GM10266 (cell line): ENCODE data around the gene OR2T27.
A peak's percentile ranks its signal among the peaks of the same experiment; 100 is the strongest.
"Not testable (repeated sequence)": the region's sequence is repeated elsewhere in the genome, so short reads cannot be mapped to it uniquely, and the experiment has no call there.

Experiments used
- DNase-seq: peaks from one replicate; pipeline ENCODE4 v3.0.0; 2012; ENCODE audit errors: extremely low spot score
- TF ChIP-seq, protein P1 (sequence below): IDR thresholded peaks from 2 replicates; pipeline ENCODE4 v1.5.1; 2012; ENCODE audit warnings: mild to moderate bottlenecking, low read depth; ENCODE audit not compliant: control insufficient read depth, insufficient read depth; ENCODE audit errors: missing control alignments

OR2T27 gene

DNA sequence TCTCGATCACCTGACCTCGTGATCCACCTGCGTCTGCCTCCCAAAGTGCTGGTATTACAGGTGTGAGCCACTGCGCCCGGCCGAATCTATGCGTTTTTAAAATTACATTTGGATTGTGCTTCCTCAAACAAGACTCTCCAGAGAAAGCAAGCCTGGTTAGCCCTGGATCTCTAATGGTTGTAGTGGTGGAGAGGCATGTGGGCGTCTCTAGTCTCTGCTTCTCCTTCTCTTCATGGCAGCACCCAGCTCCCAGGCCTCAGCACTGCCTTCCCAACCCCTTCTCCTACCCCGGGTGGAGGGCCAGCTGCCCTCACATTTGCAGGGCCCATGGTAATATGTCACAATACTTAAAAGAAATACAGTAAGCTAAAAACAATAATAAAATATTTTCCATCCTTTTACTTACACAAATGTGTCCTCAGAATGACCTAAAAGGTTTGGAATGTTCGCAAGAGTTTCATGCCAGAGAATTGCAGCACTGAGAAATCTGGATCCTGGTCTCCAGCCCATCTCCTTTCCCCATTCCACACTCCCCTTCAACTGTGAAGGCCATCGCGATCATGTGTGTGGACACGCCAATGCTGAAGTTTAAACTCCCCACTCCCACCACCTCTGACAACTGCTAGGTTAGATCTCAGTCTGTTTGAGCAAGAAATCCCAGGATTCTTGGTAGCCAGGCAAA is 40.3 kb upstream of the OR2T27 start:
- DNase-seq = no peak
- TF ChIP-seq, protein P1, sequence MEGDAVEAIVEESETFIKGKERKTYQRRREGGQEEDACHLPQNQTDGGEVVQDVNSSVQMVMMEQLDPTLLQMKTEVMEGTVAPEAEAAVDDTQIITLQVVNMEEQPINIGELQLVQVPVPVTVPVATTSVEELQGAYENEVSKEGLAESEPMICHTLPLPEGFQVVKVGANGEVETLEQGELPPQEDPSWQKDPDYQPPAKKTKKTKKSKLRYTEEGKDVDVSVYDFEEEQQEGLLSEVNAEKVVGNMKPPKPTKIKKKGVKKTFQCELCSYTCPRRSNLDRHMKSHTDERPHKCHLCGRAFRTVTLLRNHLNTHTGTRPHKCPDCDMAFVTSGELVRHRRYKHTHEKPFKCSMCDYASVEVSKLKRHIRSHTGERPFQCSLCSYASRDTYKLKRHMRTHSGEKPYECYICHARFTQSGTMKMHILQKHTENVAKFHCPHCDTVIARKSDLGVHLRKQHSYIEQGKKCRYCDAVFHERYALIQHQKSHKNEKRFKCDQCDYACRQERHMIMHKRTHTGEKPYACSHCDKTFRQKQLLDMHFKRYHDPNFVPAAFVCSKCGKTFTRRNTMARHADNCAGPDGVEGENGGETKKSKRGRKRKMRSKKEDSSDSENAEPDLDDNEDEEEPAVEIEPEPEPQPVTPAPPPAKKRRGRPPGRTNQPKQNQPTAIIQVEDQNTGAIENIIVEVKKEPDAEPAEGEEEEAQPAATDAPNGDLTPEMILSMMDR = no peak

DNA sequence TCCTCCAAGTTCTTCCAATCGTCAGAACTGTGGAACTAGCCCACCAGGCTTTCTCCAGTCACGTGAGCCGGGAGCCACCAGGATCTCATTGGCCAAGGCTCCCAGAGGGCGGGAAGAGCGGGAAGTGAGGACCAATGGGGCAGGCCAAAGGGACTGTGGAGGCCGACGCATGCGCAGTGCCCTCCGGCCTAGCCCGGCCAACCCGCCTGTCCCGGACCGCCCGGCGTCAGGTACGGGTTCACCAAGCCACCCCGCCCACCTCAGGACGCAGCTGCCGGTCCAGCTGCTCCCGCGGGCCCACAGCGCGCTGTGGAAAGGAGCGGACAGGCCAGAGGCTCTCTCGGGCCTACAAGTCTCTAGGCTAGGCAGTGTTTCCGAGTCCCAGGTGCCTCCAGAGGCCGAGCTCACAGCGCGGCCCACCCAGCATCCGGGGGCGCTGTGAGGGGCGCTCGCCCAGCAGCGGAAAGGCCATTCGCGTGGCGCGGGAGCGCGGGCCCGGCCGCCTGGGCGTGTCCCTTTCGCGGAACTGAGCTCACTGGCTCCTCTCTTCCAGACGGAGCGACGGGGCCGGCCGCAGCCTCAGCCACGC is 36.3 kb upstream of the OR2T27 start:
- DNase-seq = no peak
- TF ChIP-seq, protein P1 = no peak

DNA sequence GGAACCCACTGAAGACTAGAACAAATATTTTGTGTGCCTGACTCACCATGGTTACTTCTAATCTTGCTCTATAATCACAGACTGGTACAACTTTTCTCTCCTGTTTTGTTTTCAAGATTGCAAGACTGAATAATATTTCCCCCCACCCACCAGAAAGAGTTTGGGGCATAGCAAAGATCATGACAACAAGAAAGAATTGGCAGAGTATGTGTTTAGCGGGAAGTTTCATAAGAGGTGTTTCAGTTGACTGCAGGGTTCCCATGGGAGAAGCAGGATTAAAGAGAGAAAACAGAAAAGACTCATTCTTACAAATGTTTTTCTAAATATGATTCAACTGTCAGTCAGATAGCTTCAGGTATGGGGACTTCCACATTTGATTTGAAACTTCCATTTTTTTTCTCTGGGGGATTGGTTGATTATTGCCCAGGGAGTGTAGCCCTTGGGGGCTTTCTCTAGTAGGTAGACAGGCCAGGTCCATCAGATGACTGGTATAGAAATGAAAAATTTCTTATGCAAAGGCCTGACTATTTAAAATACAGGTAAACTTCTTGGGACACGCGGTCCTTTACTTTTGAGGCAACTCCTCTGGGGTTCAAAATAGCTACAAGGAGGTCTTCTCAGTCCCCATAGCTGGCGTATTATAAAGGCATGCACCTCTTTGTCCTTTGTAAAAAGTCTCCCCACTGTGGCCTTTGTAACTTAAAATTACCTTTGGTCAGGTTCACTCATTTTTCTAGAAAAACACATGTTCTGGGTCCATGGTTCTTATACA is 33.4 kb upstream of the OR2T27 start:
- TF ChIP-seq, protein P1 = no peak
- DNase-seq = peak; percentile 66

DNA sequence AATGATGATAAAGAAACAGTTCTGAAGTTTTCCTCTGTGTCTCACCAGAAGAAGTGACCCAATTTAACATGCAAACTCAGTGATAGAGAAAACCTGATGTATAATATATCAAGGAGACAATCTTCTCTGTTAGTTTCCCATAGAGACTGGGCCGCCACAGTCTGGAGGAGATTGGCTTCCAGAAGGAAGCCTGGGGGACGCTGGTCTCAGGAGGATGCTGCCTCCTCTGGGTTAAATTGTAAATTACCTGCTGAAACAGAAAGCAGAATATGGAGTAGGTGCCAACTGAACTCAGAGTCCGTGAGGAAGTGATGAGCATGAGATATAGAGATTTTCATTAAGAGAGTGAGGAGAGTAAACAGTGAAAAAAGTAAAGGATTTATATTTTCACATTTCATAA is 31.5 kb upstream of the OR2T27 start:
- TF ChIP-seq, protein P1 = peak; percentile 59
- peak; percentile 72 for DNase-seq

DNA sequence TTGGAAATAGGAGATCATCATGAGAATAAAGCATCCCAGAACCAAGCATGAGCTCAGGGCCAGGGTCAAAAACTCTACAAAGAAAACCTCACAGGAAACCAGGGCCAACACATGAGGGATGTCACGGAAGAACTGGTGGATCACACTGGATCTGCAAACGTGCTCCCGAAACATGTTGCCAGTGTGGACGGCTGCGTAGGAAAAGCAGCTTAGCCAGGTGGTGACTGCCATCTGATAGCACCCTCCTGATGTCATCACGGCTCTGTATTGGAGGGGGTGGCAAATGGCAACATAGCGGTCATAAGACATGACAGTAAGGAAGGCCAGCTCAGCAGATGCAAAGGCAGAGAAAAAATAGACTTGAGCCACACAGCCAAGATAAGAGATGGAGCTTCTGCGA is 26.3 kb upstream of the OR2T27 start:
- TF ChIP-seq, protein P1 = no peak
- no peak for DNase-seq

DNA sequence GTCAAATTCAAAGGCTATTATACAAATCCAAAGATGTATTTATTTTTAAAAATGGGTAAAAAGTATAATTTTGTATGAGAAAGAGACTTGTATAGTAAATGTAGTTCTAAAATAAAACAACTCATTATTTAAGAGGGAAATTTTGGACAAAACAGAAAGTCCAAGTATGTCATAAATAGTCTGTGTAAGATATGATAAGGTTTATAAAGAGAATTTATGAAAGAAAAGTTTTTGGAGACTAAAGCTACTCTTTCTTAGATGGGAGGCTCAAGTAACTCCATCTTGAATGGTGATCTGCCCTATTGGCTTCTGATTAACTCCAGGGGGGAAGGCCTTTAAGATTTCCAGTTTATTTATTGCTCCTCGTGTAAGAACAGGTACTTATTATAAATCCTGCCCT is 14.7 kb upstream of the OR2T27 start:
- TF ChIP-seq, protein P1 = no peak
- no peak for DNase-seq

DNA sequence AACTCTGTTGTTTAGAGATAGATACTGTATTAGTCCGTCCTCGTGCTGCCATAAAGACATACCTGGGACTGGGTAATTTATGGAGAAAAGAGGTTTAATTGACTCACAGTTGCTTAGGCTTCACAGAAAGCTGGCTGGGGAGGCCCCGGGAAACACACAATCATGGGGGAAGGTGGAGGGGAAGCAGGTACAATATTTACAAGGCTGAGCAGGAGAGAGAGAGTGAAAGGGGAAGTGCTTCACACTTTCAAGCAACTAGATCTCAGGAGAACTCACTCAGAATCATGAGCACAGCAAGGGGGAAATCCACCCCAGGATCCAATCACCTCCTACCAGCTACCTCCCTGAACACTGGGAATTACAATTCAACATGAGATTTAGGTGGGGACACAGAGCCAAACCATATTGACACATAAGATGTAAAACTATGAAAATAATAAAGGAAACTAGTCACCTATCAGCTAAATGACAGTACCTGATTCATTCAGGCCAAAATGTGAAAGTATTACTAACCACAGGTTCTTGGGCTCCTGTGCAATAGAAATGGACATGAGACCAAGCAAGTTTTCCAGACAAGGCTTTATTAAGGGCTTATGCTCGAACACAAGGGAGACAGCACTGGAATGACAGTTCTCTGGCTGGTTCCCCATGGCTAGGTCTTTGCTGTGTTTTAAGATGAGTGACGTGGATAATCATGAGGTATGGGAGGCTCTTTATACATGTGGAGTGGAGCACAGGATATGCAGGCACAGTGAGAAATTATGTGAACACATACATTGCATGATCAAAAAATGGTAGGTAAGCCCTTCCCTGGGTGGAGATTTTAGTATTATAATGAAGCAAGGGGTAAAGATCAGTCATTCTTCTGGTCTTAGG is 8.4 kb upstream of the OR2T27 start:
- not testable (repeated sequence) for DNase-seq

DNA sequence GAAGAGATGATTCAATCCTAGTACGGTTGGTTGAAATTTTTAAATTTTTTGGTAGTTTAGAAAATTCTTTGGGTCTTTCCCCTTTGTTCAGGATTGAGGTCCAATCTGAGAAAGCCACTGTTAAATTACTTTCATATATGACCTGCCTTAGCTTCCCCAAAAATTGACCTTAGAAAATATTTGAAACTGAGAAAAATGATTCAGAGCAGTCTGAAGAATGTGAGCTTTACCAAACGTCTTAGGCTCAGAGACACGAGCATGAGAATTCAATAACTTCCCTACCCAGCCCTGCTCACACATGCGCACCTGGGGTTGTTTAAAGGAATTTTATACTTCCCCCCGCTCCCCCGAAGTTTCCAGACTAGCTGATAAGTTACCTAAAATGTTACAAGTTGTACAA is 1.5 kb upstream of the OR2T27 start:
- not testable (repeated sequence) for DNase-seq

DNA sequence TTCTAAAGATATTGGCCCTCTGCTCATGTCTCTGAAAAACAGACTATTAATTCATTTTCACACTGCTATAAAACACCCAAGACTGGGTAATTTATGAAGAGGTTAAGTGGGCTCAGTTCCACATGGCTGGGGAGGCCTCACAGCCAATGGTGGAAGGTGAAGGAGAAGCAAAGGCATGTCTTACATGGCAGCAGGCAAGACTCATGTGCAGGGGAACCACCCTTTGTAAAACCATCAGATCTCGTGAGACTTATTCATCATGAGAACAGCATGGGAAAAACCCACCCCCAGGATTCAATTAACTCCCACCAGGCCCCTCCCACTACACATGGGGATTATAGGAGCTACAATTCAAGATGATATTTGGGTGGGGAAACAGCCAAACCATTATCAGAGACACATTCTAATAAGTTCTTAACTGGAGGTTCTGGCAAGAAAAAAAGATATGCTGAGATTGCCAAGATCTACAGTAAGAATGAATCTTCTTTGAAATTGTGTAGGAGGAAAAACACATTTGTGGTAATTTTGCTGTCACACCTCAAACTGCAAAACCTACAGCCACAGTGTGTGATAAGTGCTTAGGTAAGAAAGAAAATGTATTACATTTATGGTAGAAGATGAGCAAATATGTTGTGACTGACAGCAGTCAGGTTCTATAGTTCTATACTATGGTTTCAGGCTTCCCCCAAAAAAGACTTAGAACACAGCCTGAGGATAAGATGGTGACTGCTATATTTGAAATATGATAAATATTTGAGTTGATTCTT is 6.4 kb downstream of the OR2T27 start:
- not testable (repeated sequence) for DNase-seq

DNA sequence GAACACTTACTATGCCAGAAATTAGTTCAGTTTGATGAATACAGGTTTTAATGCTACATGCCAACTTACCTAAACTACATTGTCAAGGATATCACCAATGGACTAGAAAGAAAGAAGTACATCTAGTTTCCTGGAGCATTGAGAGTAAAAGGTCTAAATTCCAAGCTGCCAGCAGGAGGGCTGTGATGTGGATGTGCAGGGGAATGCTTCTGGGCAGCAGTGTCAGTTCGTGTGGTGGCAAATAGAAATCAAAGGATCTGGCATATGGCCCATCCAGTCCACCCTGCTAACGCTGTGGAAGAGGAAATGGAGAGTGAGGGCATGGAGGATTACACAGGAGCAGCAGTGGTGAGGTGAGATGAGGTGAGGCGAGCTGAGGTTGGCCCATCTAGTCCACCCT is 10.2 kb downstream of the OR2T27 start, which contains the start of gene OR2T35:
Gene OR2T35 (minus strand): TSS at position 101 of the 400 bp plus-strand sequence. CDS start 6,020 bp downstream, outside the sequence.
- DNase-seq = not testable (repeated sequence)
